ENCODE results near the gene TBCD. TPM values are rescaled to one million over a fixed set of nuclear protein-coding genes. Genes with fewer than 3 reads are reported as not detected.
"Not testable (repeated sequence)": the region's sequence is repeated elsewhere in the genome, so short reads cannot be mapped to it uniquely, and the experiment has no call there.

TBCD gene
- total RNA-seq, 2 donors from 2014 or later = 38.9 to 74.8 TPM

GRCh38 chr17:82950525-82951102, 198.7 kb downstream of the TBCD start:
- ATAC-seq = no peak
- intact Hi-C loops (cut with DNase I) = no loop called here
- Histone ChIP-seq H3K4me3 (no peak overlapping the region), H3K4me1 (no peaks in the 10 kb centered on the region), H3K27me3 (no peaks in the 10 kb centered on the region), H3K27ac (no peak overlapping the region), H3K9me3 (no peaks in the 10 kb centered on the region), H3K36me3 (replicated peaks in 1 of 2; ENCODE audit: insufficient read depth in 1 of 2, low read depth in 2 of 2) (no peaks in the 10 kb centered on the region)
- peak in 2 of 4 donors; percentile 2 to 3 for DNase-seq
- 93 to 94% methylated on average over 18 of the region's 18 CpGs for WGBS, 2 donors
- TF ChIP-seq POLR2A (IDR thresholded peaks at IDR 0.05) = no peak
- TF ChIP-seq, protein P1, sequence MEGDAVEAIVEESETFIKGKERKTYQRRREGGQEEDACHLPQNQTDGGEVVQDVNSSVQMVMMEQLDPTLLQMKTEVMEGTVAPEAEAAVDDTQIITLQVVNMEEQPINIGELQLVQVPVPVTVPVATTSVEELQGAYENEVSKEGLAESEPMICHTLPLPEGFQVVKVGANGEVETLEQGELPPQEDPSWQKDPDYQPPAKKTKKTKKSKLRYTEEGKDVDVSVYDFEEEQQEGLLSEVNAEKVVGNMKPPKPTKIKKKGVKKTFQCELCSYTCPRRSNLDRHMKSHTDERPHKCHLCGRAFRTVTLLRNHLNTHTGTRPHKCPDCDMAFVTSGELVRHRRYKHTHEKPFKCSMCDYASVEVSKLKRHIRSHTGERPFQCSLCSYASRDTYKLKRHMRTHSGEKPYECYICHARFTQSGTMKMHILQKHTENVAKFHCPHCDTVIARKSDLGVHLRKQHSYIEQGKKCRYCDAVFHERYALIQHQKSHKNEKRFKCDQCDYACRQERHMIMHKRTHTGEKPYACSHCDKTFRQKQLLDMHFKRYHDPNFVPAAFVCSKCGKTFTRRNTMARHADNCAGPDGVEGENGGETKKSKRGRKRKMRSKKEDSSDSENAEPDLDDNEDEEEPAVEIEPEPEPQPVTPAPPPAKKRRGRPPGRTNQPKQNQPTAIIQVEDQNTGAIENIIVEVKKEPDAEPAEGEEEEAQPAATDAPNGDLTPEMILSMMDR (IDR thresholded peaks at IDR 0.05) = no peak

DNA sequence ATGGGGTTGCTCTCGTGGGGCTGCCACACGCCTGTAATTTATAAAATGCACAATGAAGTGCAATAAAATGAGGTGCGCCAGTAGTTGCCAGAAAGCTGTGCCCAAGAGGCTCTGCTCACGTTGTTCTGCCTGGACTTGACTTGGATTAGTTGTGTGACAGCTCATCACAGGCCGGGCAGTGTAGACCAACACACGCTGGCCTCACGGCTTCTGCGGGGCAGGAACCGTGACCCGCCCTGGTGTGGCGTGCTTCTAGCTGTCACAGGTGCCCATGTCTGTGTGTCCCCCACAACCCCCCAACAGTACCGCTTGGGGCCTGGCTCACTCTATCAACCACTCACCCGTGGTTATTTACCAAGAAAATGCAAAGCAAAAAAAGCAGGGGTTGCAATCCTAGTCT, 200.2 kb downstream of the TBCD start:
- Histone ChIP-seq H3K9me3 (no peaks in the 10 kb centered on the region), H3K27me3 (no peaks in the 10 kb centered on the region), H3K36me3 (replicated peaks in 1 of 2; ENCODE audit: insufficient read depth in 1 of 2, low read depth in 2 of 2) (no peaks in the 10 kb centered on the region), H3K4me3 (no peak overlapping the region), H3K27ac (no peak overlapping the region), H3K4me1 (no peaks in the 10 kb centered on the region)
- ATAC-seq = no peak
- TF ChIP-seq POLR2A (IDR thresholded peaks at IDR 0.05) = no peak
- TF ChIP-seq, protein P1 (IDR thresholded peaks at IDR 0.05) = no peak
- peak in 2 of 4 donors; percentile 1 to 6 for DNase-seq
- intact Hi-C loops (cut with DNase I) = no loop called here
- 93 to 98% methylated on average over 12 to 13 of the region's 13 CpGs for WGBS, 2 donors

- ATAC-seq; H3K27me3 ChIP-seq; H3K9me3 ChIP-seq; H3K36me3 ChIP-seq (replicated peaks in 1 of 2; ENCODE audit: insufficient read depth in 1 of 2, low read depth in 2 of 2); H3K4me3 ChIP-seq; H3K27ac ChIP-seq; H3K4me1 ChIP-seq; DNase-seq: not testable (repeated sequence)
- intact Hi-C loops (cut with DNase I) = loop anchor here (5.0 kb wide), 1 partner anchor 48 kb away; no protein-coding TSS in a partner anchor
- 78 to 80% methylated on average over 3 of the region's 3 CpGs for WGBS, 2 donors
Observed at GRCh38 chr17:82955106-82955505, 203.2 kb downstream of the TBCD start.

DNA sequence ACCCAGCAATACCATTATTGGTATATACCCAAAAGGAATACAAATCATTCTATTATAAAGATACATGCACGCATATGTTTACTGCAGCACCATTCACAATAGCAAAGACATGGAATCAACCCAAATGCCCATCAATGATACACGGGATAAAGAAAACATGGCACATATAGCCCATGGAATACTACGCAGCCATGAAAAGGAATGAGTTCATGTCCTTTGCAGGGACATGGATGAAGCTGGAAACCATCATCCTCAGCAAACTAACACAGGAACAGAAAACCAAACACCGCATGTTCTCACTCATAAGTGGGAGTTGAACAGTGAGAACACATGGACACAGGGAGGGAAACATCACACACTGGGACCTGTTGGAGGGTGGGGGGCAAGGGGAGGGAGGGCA, 203.8 kb downstream of the TBCD start:
- not testable (repeated sequence) for ATAC-seq; H3K4me3 ChIP-seq; H3K27ac ChIP-seq; H3K4me1 ChIP-seq; H3K36me3 ChIP-seq (replicated peaks in 1 of 2; ENCODE audit: insufficient read depth in 1 of 2, low read depth in 2 of 2); DNase-seq; H3K27me3 ChIP-seq; H3K9me3 ChIP-seq
- 88 to 95% methylated on average over 4 of the region's 4 CpGs for WGBS, 2 donors
- intact Hi-C loops (cut with DNase I) = loop anchor here (5.0 kb wide), 1 partner anchor 48 kb away; no protein-coding TSS in a partner anchor

GRCh38 chr17:82956146-82956725, 204.4 kb downstream of the TBCD start:
- no peak overlapping the region for H3K27ac ChIP-seq
- H3K36me3 ChIP-seq (replicated peaks in 1 of 2; ENCODE audit: insufficient read depth in 1 of 2, low read depth in 2 of 2) = no peaks in the 10 kb centered on the region
- intact Hi-C loops (cut with DNase I) = loop anchor here (5.0 kb wide), 1 partner anchor 49 kb away; no protein-coding TSS in a partner anchor
- TF ChIP-seq POLR2A (IDR thresholded peaks at IDR 0.05) = no peak
- TF ChIP-seq, protein P1 (IDR thresholded peaks at IDR 0.05) = no peak
- H3K4me1 ChIP-seq = no peaks in the 10 kb centered on the region
- H3K4me3 ChIP-seq = no peak overlapping the region
- no peaks in the 10 kb centered on the region for H3K27me3 ChIP-seq
- no peaks in the 10 kb centered on the region for H3K9me3 ChIP-seq
- WGBS, 2 donors = 95 to 96% methylated on average over 14 to 18 of the region's 18 CpGs
- ATAC-seq (no peak), DNase-seq (peak in 2 of 4 donors; percentile 0 to 8)
